Retinal pigment epithelial cell (primary cell): Measurements from ENCODE around the gene KPNA5.

Experiments
- DNase-seq: peaks from one replicate; pipeline ENCODE4 v3.0.0-alpha.2; 2010; ENCODE audit warnings: low read depth
- H3K4me3 ChIP-seq: 2 replicates; pipeline ENCODE4 v1.5.1; 2011; ENCODE audit warnings: mild to moderate bottlenecking, low read length, control low read depth, moderate library complexity
- TF ChIP-seq, protein P1 (sequence below): conservative IDR thresholded peaks from 2 replicates; pipeline ENCODE4 v1.5.1; 2011; ENCODE audit warnings: low read depth, low read length, control low read depth, inconsistent platforms

Gene KPNA5

DNA sequence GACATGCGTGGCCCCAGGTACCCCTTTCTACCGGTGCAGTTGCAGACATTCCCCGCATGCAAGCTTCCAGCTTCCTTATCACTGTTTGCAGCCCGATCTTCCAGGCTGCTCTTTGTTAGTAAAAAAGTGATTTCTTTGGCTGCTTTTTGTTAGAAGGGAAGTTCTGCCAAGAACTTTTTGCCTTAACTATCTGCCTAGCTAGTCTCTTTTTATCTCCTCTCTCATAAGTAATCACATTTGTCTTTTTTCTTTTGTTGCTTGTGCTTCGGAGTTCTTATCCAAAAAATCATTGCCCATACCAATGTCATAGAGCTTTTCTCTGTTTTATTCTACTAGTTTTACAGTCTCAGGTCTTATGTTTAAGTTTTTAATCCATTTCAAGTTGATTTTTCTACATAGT, 64.2 kb downstream of the KPNA5 start:
- H3K4me3 ChIP-seq: no peak overlapping the region
- TF ChIP-seq, protein P1, sequence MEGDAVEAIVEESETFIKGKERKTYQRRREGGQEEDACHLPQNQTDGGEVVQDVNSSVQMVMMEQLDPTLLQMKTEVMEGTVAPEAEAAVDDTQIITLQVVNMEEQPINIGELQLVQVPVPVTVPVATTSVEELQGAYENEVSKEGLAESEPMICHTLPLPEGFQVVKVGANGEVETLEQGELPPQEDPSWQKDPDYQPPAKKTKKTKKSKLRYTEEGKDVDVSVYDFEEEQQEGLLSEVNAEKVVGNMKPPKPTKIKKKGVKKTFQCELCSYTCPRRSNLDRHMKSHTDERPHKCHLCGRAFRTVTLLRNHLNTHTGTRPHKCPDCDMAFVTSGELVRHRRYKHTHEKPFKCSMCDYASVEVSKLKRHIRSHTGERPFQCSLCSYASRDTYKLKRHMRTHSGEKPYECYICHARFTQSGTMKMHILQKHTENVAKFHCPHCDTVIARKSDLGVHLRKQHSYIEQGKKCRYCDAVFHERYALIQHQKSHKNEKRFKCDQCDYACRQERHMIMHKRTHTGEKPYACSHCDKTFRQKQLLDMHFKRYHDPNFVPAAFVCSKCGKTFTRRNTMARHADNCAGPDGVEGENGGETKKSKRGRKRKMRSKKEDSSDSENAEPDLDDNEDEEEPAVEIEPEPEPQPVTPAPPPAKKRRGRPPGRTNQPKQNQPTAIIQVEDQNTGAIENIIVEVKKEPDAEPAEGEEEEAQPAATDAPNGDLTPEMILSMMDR: no peak
- no peak for DNase-seq

- no peak for DNase-seq
- TF ChIP-seq, protein P1: no peak
- H3K4me3 ChIP-seq: no peak overlapping the region
Measured at GRCh38 chr6:116761779-116762178, 80.8 kb downstream of the KPNA5 start.

DNA sequence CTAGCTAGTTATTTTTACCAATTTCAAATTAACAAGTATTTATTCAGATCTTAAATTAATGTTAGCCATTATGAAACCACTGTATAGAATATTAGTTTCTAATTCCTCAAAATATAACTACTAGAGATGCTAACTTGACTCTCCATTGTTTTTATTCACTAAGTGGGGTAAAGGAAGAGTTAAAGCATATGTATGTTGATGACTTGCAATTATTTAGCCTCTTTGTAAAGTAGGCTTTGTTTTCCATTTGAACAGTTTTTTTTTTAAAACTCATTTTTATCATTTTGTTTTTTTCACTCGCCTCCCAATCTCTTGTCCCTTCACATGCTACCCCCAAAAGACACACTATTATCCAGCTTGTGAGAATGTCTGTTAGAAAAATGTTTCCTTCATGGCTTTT, 81.2 kb downstream of the KPNA5 start:
- TF ChIP-seq, protein P1: no peak
- no peak overlapping the region for H3K4me3 ChIP-seq
- DNase-seq: no peak

GRCh38 chr6:116763048-116763447, 82.0 kb downstream of the KPNA5 start:
- TF ChIP-seq, protein P1: no peak
- no peak overlapping the region for H3K4me3 ChIP-seq
- DNase-seq: no peak

DNA sequence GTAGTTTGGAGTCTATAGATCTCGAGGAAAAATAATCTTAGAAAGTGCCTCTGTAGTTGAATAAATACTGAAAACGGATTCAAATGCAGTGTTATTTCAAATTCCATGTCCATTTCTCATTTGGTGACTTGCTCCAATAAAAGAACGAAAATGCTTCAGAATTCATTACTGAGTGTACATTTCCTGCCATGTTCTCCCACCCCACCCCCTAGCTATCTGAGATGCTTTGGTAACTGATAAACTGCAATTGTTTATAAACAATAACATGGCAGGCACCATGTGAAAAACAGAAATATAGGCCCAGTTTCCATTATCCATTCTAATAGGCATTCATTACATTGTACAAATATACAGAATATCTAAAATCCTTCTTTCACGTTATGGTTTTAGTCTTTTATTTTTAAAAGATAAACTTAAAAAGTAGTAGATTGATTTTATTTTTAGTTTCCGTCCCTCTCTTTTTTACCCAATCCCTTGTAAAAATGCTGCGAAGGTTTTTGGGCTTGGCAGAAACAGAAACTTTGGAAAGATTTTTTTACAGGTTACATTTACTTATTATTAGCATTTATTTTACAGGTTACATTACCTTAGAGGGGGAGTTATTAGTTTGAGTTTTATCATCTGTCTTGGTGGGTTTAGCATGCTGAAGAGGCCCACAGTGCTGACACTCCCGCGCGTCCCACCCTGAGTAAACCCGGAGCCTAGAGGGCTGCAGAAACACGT, 83.1 kb downstream of the KPNA5 start:
- no peak for DNase-seq
- no peak overlapping the region for H3K4me3 ChIP-seq
- TF ChIP-seq, protein P1: no peak

DNA sequence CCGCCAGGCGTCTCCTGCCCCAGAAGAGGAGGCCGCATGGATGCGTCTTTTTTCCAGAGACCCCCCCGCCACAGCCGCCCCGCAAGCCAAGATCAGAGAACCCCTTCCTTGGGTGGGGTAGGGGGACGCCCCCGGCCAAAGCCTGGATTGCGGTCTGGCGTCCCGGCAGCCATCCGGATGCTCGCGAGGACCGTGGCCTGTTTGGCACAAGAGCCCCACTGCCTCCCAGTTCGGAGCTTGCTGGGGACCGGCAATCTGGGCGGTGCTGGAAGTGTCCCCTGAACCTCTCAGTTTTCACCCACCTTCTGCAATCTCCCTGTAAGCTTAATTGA, 83.6 kb downstream of the KPNA5 start:
- H3K4me3 ChIP-seq: peak overlapping the region; percentile 53
- TF ChIP-seq, protein P1: no peak
- no peak for DNase-seq
